Stimulated activated CD4-positive, alpha-beta T cell treated with anti-CD3 and anti-CD28 coated beads, TNF-alpha, amount 100 ng/mL, for 24 hours (primary cell): Measurements from ENCODE around the gene PLPPR2.
A peak's percentile ranks its signal among the peaks of the same experiment; 100 is the strongest.
"Not testable (repeated sequence)": the region's sequence is repeated elsewhere in the genome, so short reads cannot be mapped to it uniquely, and the experiment has no call there.

ENCODE experiments used
- DNase-seq, 3 experiments: peaks; one replicate each; pipeline ENCODE4 v3.0.0-alpha.2; 2020; ENCODE audit warnings: low read depth in 3 of 3

PLPPR2 gene

GRCh38 chr19:11340099-11340467 lies 15.1 kb upstream of the PLPPR2 start:
- DNase-seq, result not testable (repeated sequence)

- no peak for DNase-seq
These were observed 12.8 kb upstream of the PLPPR2 start for GRCh38 chr19:11342429-11342828.

GRCh38 chr19:11345122-11345803 lies 10.0 kb upstream of the PLPPR2 start:
- no peak for DNase-seq

- peak; percentile 95 to 98 (median 97) for DNase-seq
These were observed 8.9 kb upstream of the PLPPR2 start, which contains the start of the genes CCDC159 and TMEM205 for GRCh38 chr19:11346104-11346940. CCDC159 (plus strand) TSS chr19:11346519; CDS start chr19:11346607, 88 bp downstream. TMEM205 (minus strand) TSS chr19:11346268; CDS start chr19:11345619, 649 bp downstream.

GRCh38 chr19:11347546-11348039 lies 7.6 kb upstream of the PLPPR2 start:
- DNase-seq, result no peak

- DNase-seq, result no peak
These were observed 6.1 kb upstream of the PLPPR2 start for GRCh38 chr19:11349171-11349570.

GRCh38 chr19:11354102-11354501 lies 1.1 kb upstream of the PLPPR2 start:
- not testable (repeated sequence) for DNase-seq

- no peak for DNase-seq
These were observed 804 bp downstream of the PLPPR2 start for GRCh38 chr19:11356074-11356397.

GRCh38 chr19:11356676-11357550 lies 1.7 kb downstream of the PLPPR2 start:
- no peak for DNase-seq

- no peak for DNase-seq
These were observed 4.2 kb downstream of the PLPPR2 start for GRCh38 chr19:11359421-11359820.

- DNase-seq, result peak in 1 of 3 experiments; percentile 28
These were observed 6.0 kb downstream of the PLPPR2 start for GRCh38 chr19:11361037-11361770.

GRCh38 chr19:11361771-11362731 lies 6.8 kb downstream of the PLPPR2 start:
- DNase-seq, result no peak

- DNase-seq, result no peak
These were observed 8.6 kb downstream of the PLPPR2 start for GRCh38 chr19:11363881-11364280.

GRCh38 chr19:11364296-11364904 lies 9.2 kb downstream of the PLPPR2 start:
- no peak for DNase-seq

- DNase-seq, result no peak
These were observed 9.7 kb downstream of the PLPPR2 start for GRCh38 chr19:11364935-11365334.

- no peak for DNase-seq
These were observed 10.4 kb downstream of the PLPPR2 start for GRCh38 chr19:11365557-11366117.

GRCh38 chr19:11367528-11367927 lies 12.3 kb downstream of the PLPPR2 start:
- DNase-seq, result no peak

GRCh38 chr19:11370744-11371143 lies 15.5 kb downstream of the PLPPR2 start:
- DNase-seq, result no peak

GRCh38 chr19:11373166-11373884 lies 18.1 kb downstream of the PLPPR2 start:
- no peak for DNase-seq
